GM19397 (cell line): Measurements from ENCODE around the gene CNOT9.

Experiments
- ATAC-seq: cut with Tn5 transposase; IDR thresholded peaks from one replicate; pipeline ENCODE4 v1.9.1; 2021; ENCODE audit warnings: mild to moderate bottlenecking, moderate library complexity; ENCODE audit not compliant: unreplicated experiment

CNOT9 gene

GRCh38 chr2:218643751-218644310 lies 75.2 kb downstream of the CNOT9 start:
- no peak for ATAC-seq

DNA sequence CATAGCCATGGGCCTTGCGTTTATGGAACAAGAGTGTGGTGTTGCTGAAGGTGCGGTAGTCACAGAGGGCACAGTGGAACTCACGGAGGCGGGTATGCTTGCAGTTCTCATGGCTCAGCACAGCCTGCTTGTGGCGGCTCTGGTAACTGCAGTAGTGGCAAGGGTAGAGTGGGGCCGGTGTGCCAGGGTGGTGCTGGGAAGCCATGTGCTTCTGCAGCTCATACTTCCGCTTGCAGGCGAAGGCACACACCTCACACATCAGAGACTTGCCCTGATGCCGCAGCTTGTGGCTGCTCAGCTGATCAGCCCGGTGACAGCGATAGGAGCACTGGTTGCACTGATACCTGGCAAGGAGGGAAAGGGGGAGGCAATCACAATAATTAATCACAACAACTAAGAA lies 76.1 kb downstream of the CNOT9 start:
- no peak for ATAC-seq

DNA sequence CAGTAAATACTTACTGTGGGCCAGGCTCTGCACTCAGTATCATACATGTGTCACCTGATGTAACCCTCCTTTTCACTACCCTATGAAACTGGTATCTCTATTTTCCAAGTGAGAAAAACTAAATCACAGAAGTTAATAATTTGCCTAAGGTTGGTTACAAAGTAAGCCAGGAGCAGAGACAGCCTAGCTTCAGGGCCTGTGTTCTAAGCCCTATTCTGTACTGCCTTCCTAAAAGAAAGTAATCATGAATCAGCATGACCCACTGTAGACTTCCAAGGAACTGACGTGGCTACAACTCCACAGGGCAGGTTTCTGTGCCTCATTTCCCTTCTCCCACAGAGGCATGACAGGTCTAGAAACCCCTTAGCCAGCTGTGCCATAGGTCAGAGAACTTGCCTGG lies 76.5 kb downstream of the CNOT9 start:
- ATAC-seq, result peak; percentile 45
